AG10803 (cell line): ENCODE results near the gene TYMS.

Experiments used
- DNase-seq: peaks from one replicate; pipeline ENCODE4 v3.0.0; 2010; ENCODE audit warnings: low read depth
- H3K4me3 ChIP-seq: 2 replicates; pipeline ENCODE4 v1.5.1; 2011; ENCODE audit warnings: mild to moderate bottlenecking, low read length, control low read depth
- TF ChIP-seq, protein P1 (sequence below): conservative IDR thresholded peaks from 2 replicates; pipeline ENCODE4 v1.5.1; 2011; ENCODE audit warnings: mild to moderate bottlenecking, low read length, control low read depth, inconsistent platforms

The TYMS gene

GRCh38 chr18:669077-669476 is 11.6 kb downstream of the TYMS start:
- H3K4me3 ChIP-seq: no peak overlapping the region
- TF ChIP-seq, protein P1, sequence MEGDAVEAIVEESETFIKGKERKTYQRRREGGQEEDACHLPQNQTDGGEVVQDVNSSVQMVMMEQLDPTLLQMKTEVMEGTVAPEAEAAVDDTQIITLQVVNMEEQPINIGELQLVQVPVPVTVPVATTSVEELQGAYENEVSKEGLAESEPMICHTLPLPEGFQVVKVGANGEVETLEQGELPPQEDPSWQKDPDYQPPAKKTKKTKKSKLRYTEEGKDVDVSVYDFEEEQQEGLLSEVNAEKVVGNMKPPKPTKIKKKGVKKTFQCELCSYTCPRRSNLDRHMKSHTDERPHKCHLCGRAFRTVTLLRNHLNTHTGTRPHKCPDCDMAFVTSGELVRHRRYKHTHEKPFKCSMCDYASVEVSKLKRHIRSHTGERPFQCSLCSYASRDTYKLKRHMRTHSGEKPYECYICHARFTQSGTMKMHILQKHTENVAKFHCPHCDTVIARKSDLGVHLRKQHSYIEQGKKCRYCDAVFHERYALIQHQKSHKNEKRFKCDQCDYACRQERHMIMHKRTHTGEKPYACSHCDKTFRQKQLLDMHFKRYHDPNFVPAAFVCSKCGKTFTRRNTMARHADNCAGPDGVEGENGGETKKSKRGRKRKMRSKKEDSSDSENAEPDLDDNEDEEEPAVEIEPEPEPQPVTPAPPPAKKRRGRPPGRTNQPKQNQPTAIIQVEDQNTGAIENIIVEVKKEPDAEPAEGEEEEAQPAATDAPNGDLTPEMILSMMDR: no peak
- DNase-seq: no peak

DNA sequence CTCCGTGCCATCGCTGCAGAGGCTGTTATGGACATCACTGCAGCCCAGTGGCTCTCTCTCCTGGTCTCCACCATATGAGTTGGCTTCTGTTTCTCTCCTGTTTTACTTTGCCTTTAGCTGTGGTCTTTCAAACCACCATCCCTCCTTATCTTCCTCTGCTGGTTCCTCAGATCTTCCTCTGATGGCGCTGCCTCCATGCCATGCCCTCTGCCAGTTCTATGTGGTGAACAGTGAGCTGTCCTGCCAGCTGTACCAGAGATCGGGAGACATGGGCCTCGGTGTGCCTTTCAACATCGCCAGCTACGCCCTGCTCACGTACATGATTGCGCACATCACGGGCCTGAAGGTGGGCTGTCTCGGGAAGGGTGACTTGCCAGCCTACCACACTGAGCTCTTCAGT is 13.1 kb downstream of the TYMS start:
- TF ChIP-seq, protein P1: no peak
- no peak for DNase-seq

GRCh38 chr18:671405-671804 is 14.0 kb downstream of the TYMS start:
- TF ChIP-seq, protein P1: no peak
- no peak for DNase-seq
- no peak overlapping the region for H3K4me3 ChIP-seq

More for the DNA sequence above, 13.1 kb downstream of the TYMS start:
- no peak overlapping the region for H3K4me3 ChIP-seq

DNA sequence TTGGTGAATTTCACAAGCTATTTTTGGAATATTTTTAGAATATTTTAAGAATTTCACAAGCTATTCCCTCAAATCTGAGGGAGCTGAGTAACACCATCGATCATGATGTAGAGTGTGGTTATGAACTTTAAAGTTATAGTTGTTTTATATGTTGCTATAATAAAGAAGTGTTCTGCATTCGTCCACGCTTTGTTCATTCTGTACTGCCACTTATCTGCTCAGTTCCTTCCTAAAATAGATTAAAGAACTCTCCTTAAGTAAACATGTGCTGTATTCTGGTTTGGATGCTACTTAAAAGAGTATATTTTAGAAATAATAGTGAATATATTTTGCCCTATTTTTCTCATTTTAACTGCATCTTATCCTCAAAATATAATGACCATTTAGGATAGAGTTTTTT is 15.9 kb downstream of the TYMS start:
- H3K4me3 ChIP-seq: no peak overlapping the region
- no peak for DNase-seq
- TF ChIP-seq, protein P1: no peak

GRCh38 chr18:673769-674168 is 16.3 kb downstream of the TYMS start:
- no peak overlapping the region for H3K4me3 ChIP-seq
- TF ChIP-seq, protein P1: no peak

DNA sequence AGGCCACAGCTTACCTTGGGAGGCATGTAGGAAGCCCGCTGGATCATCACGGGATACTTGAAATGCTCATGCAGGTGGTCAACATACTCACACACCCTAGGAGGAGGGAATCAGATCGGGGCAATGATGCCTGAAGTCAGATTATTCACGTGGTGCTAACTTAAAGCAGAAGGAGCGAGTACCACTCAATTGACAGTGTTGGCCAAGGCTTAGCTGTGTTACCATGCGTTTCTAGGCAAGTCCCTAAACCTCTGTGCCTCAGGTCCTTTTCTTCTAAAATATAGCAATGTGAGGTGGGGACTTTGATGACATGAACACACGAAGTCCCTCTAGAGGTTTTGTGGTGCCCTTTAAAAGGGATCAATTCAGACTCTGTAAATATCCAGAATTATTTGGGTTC is 17.9 kb downstream of the TYMS start:
- TF ChIP-seq, protein P1: no peak
- no peak overlapping the region for H3K4me3 ChIP-seq
- no peak for DNase-seq

More at GRCh38 chr18:673769-674168, 16.3 kb downstream of the TYMS start:
- DNase-seq: no peak

GRCh38 chr18:676069-676468 is 18.6 kb downstream of the TYMS start:
- no peak for DNase-seq
- TF ChIP-seq, protein P1: no peak

More at GRCh38 chr18:676069-676468, 18.6 kb downstream of the TYMS start:
- H3K4me3 ChIP-seq: no peak overlapping the region
